Mucosa of descending colon (tissue), 3 donors: ENCODE data around the gene KCNQ2. TPM values are rescaled to one million over a fixed set of nuclear protein-coding genes. Genes with fewer than 3 reads are reported as not detected.

Experiments used
- ATAC-seq: fragments of 200-7000 bp; cut with Tn5 transposase; one replicate; pipeline ENCODE4 v1.9.1; 2020; ENCODE audit warnings: mild to moderate bottlenecking, moderate library complexity
- DNase-seq, 3 donors: peaks; one replicate each; pipeline ENCODE4 v3.0.0-alpha.2; 2020
- H3K36me3 ChIP-seq: fragments of 200-600 bp; one replicate; pipeline ENCODE4 v1.8.0; 2021; ENCODE audit warnings: low read depth, mild to moderate bottlenecking
- H3K4me1 ChIP-seq: fragments of 200-600 bp; one replicate; pipeline ENCODE4 v1.8.0; 2021; ENCODE audit warnings: low read depth, mild to moderate bottlenecking
- H3K4me3 ChIP-seq: fragments of 200-600 bp; one replicate; pipeline ENCODE4 v1.8.0; 2021; ENCODE audit warnings: mild to moderate bottlenecking
- H3K9me3 ChIP-seq: fragments of 200-600 bp; one replicate; pipeline ENCODE4 v1.8.0; 2021; ENCODE audit warnings: mild to moderate bottlenecking
- intact Hi-C, 2 donors: fragments of 100-400 bp; cut with DNase I in 1 of 2; cut with micrococcal nuclease in 1 of 2; formaldehyde crosslinking; loops; one replicate each; pipeline versions ENCODE4 v1.11.0 to v1.11.1; 2022; cut with DNase I, micrococcal nuclease
- total RNA-seq, 3 donors: library from RNA; stranded (reverse); fragmentation: NEBNext Ultra II Directional in 2 of 3; extraction: Animal tissue kit (Norgen Biotek cat#: 25700) in 2 of 3; gene quantifications; one replicate each; pipeline versions ENCODE4 v1.2.1 to v1.2.4, GENCODE V29; 2021 to 2023
- TF ChIP-seq, protein P1 (sequence below): fragments of 200-600 bp; IDR thresholded peaks from one replicate; pipeline ENCODE4 v1.8.0; 2022; ENCODE audit warnings: antibody characterized with exemption, mild to moderate bottlenecking
- donor health status: DM: no; HTN: no; CAD: no; lungs with moderate emphysema.
- donor health status: DM: no; HTN: no; CAD: no.
- donor health status: DM: no; HTN: yes; CAD: no.

The KCNQ2 gene
- total RNA-seq, 3 donors from 2014 or later: 1.4 TPM; not detected in 2

DNA sequence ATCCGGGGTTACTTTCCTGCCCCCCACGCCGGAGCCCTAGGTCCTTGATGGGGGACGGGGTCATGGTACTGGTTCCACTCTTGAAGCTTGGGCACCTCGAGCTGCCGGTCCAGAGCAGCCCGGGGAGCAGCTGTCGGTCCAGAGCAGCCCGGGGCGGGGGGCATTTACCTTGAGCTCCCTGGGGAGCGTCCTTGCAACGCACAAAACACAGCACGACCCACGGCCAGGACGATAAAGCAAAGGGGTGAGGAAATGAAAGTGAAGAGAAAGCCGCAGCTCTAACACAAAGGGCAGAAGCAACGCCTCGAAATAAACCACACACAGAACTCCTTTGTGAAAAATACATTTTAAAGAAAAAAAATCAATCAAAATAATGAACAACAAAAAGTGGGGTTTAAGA is 39.1 kb downstream of the KCNQ2 start:
- intact Hi-C loops: no loop called here
- no peak for ATAC-seq

DNA sequence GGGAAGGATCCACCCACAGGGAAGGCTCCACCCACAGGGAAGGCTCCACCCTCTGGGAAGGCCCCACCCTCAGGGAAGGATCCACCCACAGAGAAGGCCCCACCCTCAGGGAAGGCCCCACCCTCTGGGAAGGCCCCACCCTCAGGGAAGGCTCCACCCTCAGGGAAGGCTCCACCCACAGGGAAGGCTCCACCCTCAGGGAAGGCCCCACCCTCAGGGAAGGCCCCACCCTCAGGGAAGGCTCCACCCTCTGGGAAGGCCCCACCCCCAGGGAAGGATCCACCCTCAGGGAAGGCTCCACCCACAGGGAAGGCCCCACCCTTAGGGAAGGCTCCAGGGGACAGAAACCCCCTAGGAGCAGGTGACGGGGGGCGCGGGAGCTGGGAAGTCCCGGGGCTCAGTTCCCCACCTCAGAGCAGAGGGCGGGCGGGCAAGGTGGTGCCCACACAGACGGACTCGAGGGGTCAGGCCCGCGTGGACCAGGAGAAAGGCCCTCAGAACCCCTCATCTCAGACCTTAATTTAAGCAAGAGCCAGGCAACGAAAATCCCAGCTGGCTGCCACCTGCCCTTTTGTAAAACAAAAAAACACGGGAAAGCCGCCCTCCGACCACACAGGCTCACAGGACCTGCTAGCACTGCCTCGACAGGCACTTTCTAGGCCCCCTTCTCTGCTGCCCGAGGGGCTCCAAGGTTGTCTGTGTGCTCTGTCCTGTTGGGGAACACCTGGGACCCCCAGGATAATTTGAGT is 39.7 kb downstream of the KCNQ2 start:
- intact Hi-C loops: no loop called here
- TF ChIP-seq, protein P1, sequence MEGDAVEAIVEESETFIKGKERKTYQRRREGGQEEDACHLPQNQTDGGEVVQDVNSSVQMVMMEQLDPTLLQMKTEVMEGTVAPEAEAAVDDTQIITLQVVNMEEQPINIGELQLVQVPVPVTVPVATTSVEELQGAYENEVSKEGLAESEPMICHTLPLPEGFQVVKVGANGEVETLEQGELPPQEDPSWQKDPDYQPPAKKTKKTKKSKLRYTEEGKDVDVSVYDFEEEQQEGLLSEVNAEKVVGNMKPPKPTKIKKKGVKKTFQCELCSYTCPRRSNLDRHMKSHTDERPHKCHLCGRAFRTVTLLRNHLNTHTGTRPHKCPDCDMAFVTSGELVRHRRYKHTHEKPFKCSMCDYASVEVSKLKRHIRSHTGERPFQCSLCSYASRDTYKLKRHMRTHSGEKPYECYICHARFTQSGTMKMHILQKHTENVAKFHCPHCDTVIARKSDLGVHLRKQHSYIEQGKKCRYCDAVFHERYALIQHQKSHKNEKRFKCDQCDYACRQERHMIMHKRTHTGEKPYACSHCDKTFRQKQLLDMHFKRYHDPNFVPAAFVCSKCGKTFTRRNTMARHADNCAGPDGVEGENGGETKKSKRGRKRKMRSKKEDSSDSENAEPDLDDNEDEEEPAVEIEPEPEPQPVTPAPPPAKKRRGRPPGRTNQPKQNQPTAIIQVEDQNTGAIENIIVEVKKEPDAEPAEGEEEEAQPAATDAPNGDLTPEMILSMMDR: no peak
- H3K36me3 ChIP-seq: no peaks in the 10 kb centered on the region
- DNase-seq: no peak
- H3K4me3 ChIP-seq: no peak overlapping the region
- no peaks in the 10 kb centered on the region for H3K9me3 ChIP-seq
- no peaks in the 10 kb centered on the region for H3K4me1 ChIP-seq
- ATAC-seq: no peak

More for the DNA sequence above, 39.1 kb downstream of the KCNQ2 start:
- DNase-seq: no peak
- no peak overlapping the region for H3K4me3 ChIP-seq
- H3K9me3 ChIP-seq: no peaks in the 10 kb centered on the region
- TF ChIP-seq, protein P1: no peak
- no peaks in the 10 kb centered on the region for H3K4me1 ChIP-seq
- no peaks in the 10 kb centered on the region for H3K36me3 ChIP-seq

DNA sequence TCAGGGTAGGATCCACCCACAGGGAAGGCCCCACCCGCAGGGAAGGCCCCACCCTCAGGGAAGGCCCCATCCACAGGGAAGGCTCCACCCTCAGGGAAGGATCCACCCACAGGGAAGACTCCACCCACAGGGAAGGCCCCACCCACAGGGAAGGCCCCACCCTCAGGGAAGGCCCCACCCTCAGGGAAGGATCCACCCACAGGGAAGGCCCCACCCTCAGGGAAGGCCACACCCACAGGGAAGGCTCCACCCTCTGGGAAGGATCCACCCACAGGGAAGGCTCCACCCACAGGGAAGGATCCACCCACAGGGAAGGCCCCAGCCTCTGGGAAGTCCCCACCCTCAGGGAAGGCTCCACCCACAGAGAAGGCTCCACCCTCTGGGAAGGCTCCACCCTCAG is 40.5 kb downstream of the KCNQ2 start:
- DNase-seq: no peak

DNA sequence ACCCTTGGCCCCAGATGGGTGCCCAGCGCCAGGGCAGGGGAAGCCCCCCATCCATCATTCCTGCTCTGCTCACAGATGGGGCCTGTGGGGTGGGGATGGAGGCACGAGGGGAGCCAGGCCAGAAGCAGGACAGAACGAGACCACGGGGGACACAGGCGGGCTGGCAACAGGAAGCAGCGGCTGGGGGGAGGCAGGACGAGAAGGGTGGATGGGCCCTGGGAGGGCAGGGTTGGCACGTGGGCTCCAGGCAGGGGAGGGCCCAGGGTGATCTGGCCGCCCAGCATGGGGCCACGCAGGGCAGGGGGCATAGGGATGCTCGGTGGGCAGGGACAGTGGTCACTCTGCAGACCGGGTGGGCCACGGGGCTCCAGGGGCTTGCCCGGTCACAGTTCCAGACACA is 41.6 kb downstream of the KCNQ2 start:
- TF ChIP-seq, protein P1: no peak
- DNase-seq (no peak), ATAC-seq (no peak)
- Histone ChIP-seq H3K9me3 (no peaks in the 10 kb centered on the region), H3K4me3 (no peak overlapping the region), H3K4me1 (no peaks in the 10 kb centered on the region), H3K36me3 (no peaks in the 10 kb centered on the region)
- intact Hi-C loops: no loop called here

More for the DNA sequence above, 40.5 kb downstream of the KCNQ2 start:
- Histone ChIP-seq H3K4me3 (no peak overlapping the region), H3K36me3 (no peaks in the 10 kb centered on the region), H3K9me3 (no peaks in the 10 kb centered on the region), H3K4me1 (no peaks in the 10 kb centered on the region)
- intact Hi-C loops: no loop called here
- ATAC-seq: no peak
- TF ChIP-seq, protein P1: no peak

DNA sequence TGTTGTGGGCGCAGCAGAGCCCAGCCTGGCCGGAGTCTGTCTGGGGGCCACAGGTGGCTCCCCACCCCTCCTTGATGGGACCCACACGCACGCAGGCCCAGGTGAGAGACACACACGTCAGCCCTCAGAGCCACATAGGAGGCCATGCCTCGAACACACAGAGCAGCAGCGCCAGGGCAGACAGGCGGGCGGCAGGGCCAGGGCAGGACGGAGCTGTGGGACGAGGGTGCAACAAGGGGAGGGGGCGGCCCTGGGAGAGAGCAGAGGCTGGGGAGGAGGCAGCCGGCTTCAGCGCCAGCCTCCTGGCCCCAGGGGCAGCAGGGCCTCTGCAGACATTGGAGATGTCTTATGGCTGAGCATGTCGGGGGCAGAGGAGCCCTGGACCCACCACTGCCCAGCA is 42.5 kb downstream of the KCNQ2 start:
- intact Hi-C loops: no loop called here
- Histone ChIP-seq H3K9me3 (no peaks in the 10 kb centered on the region), H3K4me3 (no peak overlapping the region), H3K36me3 (no peaks in the 10 kb centered on the region), H3K4me1 (no peaks in the 10 kb centered on the region)
- TF ChIP-seq, protein P1: no peak
- DNase-seq (no peak), ATAC-seq (no peak)
